Activated CD4-positive, alpha-beta T cell treated with anti-CD3 and anti-CD28 coated beads for 24 hours (primary cell): Measurements from ENCODE around the gene RINT1.

Experiments used
- DNase-seq, 2 donors: peaks; one replicate each; pipeline ENCODE4 v3.0.0-alpha.2; 2020; ENCODE audit warnings: low read depth in 2 of 2

The RINT1 gene

GRCh38 chr7:105599551-105599950, 67.5 kb downstream of the RINT1 start:
- no peak for DNase-seq

- DNase-seq, result no peak
Measured at GRCh38 chr7:105600720-105601550, 68.9 kb downstream of the RINT1 start.

GRCh38 chr7:105602325-105603305, 70.6 kb downstream of the RINT1 start:
- DNase-seq, result no peak

- no peak for DNase-seq
Measured at GRCh38 chr7:105610165-105610930, 78.3 kb downstream of the RINT1 start.

GRCh38 chr7:105611856-105612775, 80.1 kb downstream of the RINT1 start:
- no peak for DNase-seq

GRCh38 chr7:105612806-105613205, 80.8 kb downstream of the RINT1 start:
- DNase-seq, result no peak

GRCh38 chr7:105613611-105614330, 81.8 kb downstream of the RINT1 start:
- DNase-seq, result no peak

- no peak for DNase-seq
Measured at GRCh38 chr7:105614341-105614840, 82.4 kb downstream of the RINT1 start.
